Activated CD4-positive, alpha-beta T cell treated with anti-CD3 and anti-CD28 coated beads for 24 hours (primary cell): ENCODE results near the gene ARFIP1.
"Not testable (repeated sequence)": the region's sequence is repeated elsewhere in the genome, so short reads cannot be mapped to it uniquely, and the experiment has no call there.

Experiments used
- DNase-seq, 2 donors: peaks; one replicate each; pipeline ENCODE4 v3.0.0-alpha.2; 2020; ENCODE audit warnings: low read depth in 2 of 2

ARFIP1 gene

GRCh38 chr4:152843481-152844090 is 63.8 kb downstream of the ARFIP1 start:
- no peak for DNase-seq

- DNase-seq: no peak
These were observed 67.6 kb downstream of the ARFIP1 start for GRCh38 chr4:152847376-152847775.

GRCh38 chr4:152848508-152848907 is 68.8 kb downstream of the ARFIP1 start:
- DNase-seq: no peak

GRCh38 chr4:152849350-152849749 is 69.6 kb downstream of the ARFIP1 start:
- DNase-seq: no peak

- DNase-seq: peak in 1 of 2 donors; percentile 4
These were observed 70.6 kb downstream of the ARFIP1 start for GRCh38 chr4:152850377-152850776.

- no peak for DNase-seq
These were observed 71.5 kb downstream of the ARFIP1 start for GRCh38 chr4:152851226-152851625.

- no peak for DNase-seq
These were observed 73.5 kb downstream of the ARFIP1 start for GRCh38 chr4:152853293-152853692.

- DNase-seq: not testable (repeated sequence)
These were observed 74.3 kb downstream of the ARFIP1 start for GRCh38 chr4:152854016-152854415.

- DNase-seq: no peak
These were observed 77.2 kb downstream of the ARFIP1 start for GRCh38 chr4:152856960-152857359.

- no peak for DNase-seq
These were observed 79.2 kb downstream of the ARFIP1 start for GRCh38 chr4:152858934-152859333.

GRCh38 chr4:152860046-152860445 is 80.3 kb downstream of the ARFIP1 start:
- no peak for DNase-seq

- no peak for DNase-seq
These were observed 82.9 kb downstream of the ARFIP1 start for GRCh38 chr4:152862608-152863007.

GRCh38 chr4:152864361-152864760 is 84.6 kb downstream of the ARFIP1 start:
- DNase-seq: no peak

- not testable (repeated sequence) for DNase-seq
These were observed 86.8 kb downstream of the ARFIP1 start for GRCh38 chr4:152866432-152866993.

- DNase-seq: no peak
These were observed 90.9 kb downstream of the ARFIP1 start for GRCh38 chr4:152870606-152871005.

GRCh38 chr4:152875261-152875660 is 95.5 kb downstream of the ARFIP1 start:
- no peak for DNase-seq

GRCh38 chr4:152877868-152878267 is 98.1 kb downstream of the ARFIP1 start:
- no peak for DNase-seq

- DNase-seq: no peak
These were observed 100.5 kb downstream of the ARFIP1 start for GRCh38 chr4:152880263-152880662.

- DNase-seq: no peak
These were observed 102.2 kb downstream of the ARFIP1 start for GRCh38 chr4:152881974-152882373.

GRCh38 chr4:152885185-152885584 is 105.4 kb downstream of the ARFIP1 start:
- DNase-seq: no peak

GRCh38 chr4:152886201-152886600 is 106.4 kb downstream of the ARFIP1 start:
- DNase-seq: no peak

- no peak for DNase-seq
These were observed 108.2 kb downstream of the ARFIP1 start for GRCh38 chr4:152887981-152888380.

- DNase-seq: no peak
These were observed 113.2 kb downstream of the ARFIP1 start for GRCh38 chr4:152892974-152893373.

- no peak for DNase-seq
These were observed 114.9 kb downstream of the ARFIP1 start for GRCh38 chr4:152894673-152895072.
